Bronchial epithelial cell (primary cell): ENCODE results near the gene SNX32. TPM values are rescaled to one million over a fixed set of nuclear protein-coding genes. Genes with fewer than 3 reads are reported as not detected.

Experiments
- DNase-seq: peaks from one replicate; pipeline ENCODE4 v3.0.0-alpha.2; 2010; ENCODE audit warnings: low read depth
- FAIRE-seq: peaks from 2 replicates; lab custom pipeline; 2011; peaks lifted over from hg19 to GRCh38; lab: Jason Lieb, UNC
- H3K27me3 ChIP-seq: 2 replicates; pipeline ENCODE4 v1.5.1; 2011; ENCODE audit warnings: low read length; ENCODE audit not compliant: control insufficient read depth, insufficient read depth
- H3K36me3 ChIP-seq: 2 replicates; pipeline ENCODE4 v1.5.1; 2011; ENCODE audit warnings: low read length; ENCODE audit not compliant: control insufficient read depth, insufficient read depth
- H3K4me3 ChIP-seq: 2 replicates; pipeline ENCODE4 v1.5.1; 2011; ENCODE audit warnings: mild to moderate bottlenecking, low read depth, low read length, control low read depth
- total RNA-seq: library from RNA; depleted of rRNA; stranded (reverse); fragments of >200 nt; gene quantifications from 2 replicates; pipeline ENCODE4 v1.2.1, GENCODE V29; 2014
- TF ChIP-seq, protein P1 (sequence below): IDR thresholded peaks from 2 replicates; pipeline ENCODE4 v1.5.1; 2011; ENCODE audit warnings: mild to moderate bottlenecking, moderate library complexity, low read length, control low read depth, inconsistent platforms; ENCODE audit not compliant: insufficient read depth, severe bottlenecking

SNX32 gene
- total RNA-seq, 1 donor from 2014 or later = not detected

DNA sequence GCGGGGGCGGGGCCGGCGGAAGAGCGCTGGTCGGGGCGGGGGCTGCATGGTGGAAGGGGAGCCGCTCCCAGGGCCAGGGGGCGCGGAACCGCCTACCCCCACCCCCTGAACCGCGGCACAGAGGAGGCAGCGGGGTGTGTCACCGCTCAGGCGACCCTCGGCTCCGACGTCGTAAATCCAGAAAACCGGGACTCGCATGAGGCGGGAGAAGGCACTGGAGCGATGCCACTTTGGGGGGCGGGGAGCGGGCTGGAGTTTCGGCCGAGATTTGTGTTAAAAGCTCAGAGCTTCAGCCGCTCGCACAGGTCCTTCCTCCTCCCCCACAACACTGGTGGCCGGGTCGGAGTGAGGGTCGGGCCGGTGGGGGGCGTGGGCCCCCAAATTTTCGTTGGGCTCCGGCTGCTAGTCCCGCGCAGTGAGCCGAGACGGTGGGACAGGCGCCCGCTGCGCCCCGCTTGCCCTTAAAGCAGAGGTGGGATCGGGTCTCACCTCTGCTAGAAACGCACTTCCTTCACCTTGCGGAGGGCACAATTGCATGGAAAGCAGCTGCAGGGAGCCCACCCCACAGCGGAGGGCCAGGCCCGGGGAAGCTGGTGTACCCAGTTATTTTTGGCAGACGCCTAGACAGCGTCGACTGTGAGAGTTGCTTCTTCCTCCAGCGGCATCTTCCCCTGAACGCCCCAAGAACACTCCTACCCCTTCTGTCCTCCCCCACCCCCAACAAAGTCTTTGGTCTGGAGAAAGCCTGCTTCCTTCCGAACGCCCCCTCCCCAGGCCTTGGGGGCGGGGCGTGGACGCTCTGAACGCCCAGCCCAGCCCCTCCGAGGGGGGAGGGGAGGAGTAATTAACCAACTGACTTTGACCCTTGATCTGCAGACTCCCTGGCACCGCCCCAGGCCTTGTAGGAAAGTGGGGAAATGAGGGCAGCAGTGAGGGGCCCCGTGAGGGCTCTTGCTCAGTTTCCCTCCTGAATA, 45.8 kb upstream of the SNX32 start:
- FAIRE-seq = no peak

DNA sequence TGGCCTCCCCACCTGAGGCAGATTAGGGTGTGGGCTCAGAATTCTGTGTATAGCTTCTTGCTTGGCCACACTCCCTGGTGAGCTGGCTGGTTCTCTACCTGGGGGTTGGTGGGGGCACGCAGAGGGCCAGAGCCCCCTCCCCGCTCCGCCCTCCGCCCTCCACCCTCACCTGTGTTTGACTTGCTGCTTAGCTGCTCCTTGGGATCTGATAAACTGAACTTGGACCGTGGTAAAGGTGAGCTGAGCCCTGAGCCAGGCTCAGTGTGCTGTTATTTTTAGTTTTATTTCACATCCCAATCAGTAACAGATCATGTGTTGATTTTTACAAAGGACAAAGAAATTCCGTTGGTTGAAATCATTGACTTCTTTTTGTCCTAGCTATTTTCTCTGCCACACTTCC, 44.9 kb upstream of the SNX32 start:
- no peak overlapping the region for H3K4me3 ChIP-seq
- H3K27me3 ChIP-seq = peaks cover 9% of the 10 kb centered on the region
- no peak for FAIRE-seq

More for the DNA sequence above, 45.8 kb upstream of the SNX32 start:
- TF ChIP-seq, protein P1, sequence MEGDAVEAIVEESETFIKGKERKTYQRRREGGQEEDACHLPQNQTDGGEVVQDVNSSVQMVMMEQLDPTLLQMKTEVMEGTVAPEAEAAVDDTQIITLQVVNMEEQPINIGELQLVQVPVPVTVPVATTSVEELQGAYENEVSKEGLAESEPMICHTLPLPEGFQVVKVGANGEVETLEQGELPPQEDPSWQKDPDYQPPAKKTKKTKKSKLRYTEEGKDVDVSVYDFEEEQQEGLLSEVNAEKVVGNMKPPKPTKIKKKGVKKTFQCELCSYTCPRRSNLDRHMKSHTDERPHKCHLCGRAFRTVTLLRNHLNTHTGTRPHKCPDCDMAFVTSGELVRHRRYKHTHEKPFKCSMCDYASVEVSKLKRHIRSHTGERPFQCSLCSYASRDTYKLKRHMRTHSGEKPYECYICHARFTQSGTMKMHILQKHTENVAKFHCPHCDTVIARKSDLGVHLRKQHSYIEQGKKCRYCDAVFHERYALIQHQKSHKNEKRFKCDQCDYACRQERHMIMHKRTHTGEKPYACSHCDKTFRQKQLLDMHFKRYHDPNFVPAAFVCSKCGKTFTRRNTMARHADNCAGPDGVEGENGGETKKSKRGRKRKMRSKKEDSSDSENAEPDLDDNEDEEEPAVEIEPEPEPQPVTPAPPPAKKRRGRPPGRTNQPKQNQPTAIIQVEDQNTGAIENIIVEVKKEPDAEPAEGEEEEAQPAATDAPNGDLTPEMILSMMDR = no peak
- Histone ChIP-seq H3K4me3 (peak overlapping the region; percentile 68), H3K27me3 (peaks cover 9% of the 10 kb centered on the region), H3K36me3 (no peaks in the 10 kb centered on the region)
- no peak for DNase-seq

DNA sequence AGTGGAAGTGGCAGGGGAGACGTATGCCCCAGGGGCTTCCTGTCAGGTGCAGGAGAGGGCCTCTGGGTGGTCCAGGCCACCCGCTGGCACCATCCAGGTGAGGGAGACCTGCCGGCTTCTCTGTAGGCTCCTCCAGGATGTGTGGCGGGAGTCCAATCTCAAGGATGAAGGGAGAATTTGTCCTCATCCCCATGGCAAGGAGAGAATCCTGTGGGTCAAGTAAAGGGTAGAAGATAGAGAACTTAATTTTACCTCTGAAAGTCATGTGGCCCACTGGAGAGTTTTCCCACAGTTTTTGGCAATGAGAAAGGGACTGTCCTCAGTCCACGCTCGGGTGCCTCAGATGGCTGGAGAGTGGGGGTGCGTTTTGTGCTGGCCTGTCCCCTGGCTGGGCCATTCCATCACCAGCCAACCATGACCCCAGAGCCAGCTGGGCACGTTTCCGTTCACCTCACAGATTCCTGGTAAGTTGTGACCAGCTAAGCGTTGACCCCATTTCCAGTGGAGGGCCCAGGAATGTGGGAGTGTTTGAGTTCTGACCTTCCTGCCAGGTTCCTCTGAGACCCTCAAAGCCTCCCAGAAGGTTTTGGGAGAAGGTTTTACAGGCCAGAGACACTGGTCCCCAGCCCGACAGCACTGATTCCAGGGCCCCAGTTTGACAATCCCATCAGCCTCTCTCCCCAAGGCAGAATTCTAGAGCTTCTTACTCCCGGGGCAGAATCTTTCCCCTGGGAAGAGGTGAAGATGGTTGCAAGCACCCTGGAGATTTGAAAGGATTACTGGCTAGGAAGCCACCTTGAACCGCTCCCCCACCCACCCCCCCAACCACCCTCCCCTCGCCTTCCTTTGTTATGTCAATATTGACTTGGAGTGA, 44.3 kb upstream of the SNX32 start:
- TF ChIP-seq, protein P1 = no peak
- FAIRE-seq = no peak
- no peak for DNase-seq
- Histone ChIP-seq H3K4me3 (no peak overlapping the region), H3K27me3 (peaks cover 9% of the 10 kb centered on the region), H3K36me3 (no peaks in the 10 kb centered on the region)

More for the DNA sequence above, 44.9 kb upstream of the SNX32 start:
- TF ChIP-seq, protein P1 = no peak
- H3K36me3 ChIP-seq = no peaks in the 10 kb centered on the region
- DNase-seq = no peak

DNA sequence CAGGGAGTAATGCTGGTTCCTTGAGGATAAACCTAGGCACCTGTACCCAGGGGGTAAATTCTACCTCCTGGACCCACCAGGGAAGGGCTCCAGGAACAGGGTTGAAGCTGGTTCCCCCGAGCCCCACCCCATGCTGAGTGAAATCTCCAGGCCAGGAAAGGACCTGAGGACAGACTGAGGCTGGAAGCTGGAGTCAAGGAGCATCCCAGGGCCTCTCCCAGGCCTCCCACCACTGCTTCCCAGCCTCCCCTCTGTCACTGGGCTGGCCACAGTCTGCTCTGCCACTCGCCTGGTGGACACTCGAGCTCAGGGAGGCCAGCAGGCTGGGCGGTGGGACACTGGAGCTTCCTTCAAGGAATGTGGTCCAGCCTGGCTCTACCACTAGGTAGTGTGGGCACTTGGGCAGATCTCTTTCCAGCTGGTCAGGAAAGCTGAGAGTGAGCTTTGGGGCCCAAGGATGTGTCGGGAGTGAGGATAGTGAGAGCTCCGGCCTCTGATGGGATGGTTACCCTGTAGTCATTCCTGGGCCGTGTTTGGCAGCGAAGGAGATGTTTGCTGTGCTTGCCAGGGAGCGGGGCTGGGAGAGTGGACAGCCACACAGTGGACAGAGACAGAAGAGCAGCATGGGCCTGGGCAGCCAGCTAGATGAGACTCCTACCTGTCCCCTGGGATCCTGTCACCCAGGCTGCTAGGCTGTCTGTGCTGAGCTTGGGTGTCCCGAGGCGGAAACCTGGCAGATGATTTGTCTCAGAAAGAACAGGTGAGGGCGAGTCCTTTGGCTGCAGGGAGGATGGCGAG, 43.5 kb upstream of the SNX32 start:
- Histone ChIP-seq H3K4me3 (no peak overlapping the region), H3K27me3 (peaks cover 9% of the 10 kb centered on the region), H3K36me3 (peaks cover 5% of the 10 kb centered on the region)
- DNase-seq (no peak), FAIRE-seq (no peak)
- TF ChIP-seq, protein P1 = no peak

DNA sequence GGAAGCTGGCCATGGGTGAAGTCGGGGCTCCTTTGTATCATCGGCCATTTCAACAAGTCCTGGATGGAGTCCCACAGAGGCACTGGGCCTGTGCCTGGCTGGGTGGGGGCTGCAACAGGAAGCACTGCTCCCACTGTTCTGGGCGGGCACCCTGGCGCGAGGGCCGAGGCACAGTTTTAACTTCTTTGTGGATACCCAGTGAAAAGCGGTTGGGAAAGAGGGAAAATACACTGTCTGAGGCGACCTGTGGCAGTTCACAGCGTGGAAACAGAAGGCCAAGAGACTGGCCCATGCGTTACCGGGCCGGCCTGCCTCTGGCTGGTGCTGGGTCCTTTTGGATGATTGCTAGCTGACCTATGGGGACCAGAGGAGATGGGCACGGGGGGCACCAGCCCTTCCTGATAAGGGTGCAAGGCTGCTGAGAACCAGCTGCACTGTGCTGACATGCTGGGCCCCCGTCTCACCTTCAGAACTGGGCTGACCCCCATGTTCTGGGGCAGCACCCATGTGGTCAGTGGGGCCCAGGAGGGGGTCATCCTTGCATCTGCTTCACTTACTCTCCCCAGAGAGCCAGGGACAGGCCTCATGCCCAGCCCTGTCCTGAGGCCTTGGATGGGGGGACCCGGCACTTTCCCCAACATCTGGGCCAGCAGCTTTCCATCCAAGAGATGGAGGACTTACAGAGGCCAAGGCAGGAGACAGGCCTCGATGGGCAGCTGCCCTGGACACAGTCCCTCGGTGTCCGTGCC, 42.7 kb upstream of the SNX32 start:
- H3K4me3 ChIP-seq = no peak overlapping the region
- FAIRE-seq = no peak
- no peak for DNase-seq
- peaks cover 6% of the 10 kb centered on the region for H3K36me3 ChIP-seq
- TF ChIP-seq, protein P1 = no peak
- H3K27me3 ChIP-seq = peaks cover 9% of the 10 kb centered on the region
